GM19452 (cell line): ENCODE measurements around the gene MYADM.
"Not testable (repeated sequence)": the region's sequence is repeated elsewhere in the genome, so short reads cannot be mapped to it uniquely, and the experiment has no call there.

Experiments
- ATAC-seq: cut with Tn5 transposase; IDR thresholded peaks from one replicate; pipeline ENCODE4 v1.9.1; 2021; ENCODE audit not compliant: unreplicated experiment

Gene MYADM

GRCh38 chr19:53868091-53868891 is 608 bp downstream of the MYADM start:
- no peak for ATAC-seq

DNA sequence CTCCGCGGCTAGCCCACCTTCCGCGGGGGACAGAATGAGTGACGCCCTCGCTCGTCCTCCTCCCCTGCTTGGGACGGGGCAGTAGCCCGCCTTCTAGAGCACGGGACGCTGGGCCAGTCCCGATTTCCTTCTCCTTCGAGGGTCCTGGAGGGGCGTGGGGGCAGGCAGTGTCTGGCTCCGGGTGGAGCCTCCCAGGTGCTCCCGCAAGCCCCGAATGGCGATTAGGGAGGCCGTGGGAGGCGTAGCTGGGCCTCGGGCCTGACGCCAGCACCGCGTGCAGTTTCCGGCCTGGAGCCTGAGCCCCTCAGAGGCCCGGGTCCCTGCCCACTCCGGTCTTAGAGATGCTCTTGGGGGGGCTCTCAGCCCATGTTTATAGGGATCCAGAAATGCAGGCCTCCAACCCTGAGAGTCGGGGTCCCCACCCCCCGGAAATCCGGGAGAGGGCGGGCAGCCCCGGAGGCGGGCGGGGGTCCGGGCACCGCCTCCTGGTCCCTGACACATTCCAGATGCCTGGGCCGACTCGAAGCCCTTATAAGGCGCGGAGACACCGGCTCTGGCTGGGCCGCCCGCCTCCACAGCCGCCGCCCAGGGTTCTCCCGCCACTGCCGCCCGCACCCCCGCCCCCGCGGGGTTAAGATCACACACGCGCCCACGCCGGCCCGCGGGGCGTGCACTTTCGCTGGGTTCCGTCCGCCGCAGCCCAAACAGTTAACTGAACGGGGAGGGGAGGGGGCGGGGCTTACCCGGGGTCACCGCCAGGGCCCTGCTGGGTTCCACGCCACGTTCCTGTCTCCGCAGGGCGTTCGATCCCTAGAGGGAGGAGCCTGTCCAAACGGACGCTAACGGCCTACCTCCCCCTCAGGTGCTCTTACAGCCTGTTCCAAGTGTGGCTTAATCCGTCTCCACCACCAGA is 1.5 kb downstream of the MYADM start:
- peak; percentile 41 for ATAC-seq

- not testable (repeated sequence) for ATAC-seq
These were observed 2.3 kb downstream of the MYADM start for GRCh38 chr19:53869805-53870484.

DNA sequence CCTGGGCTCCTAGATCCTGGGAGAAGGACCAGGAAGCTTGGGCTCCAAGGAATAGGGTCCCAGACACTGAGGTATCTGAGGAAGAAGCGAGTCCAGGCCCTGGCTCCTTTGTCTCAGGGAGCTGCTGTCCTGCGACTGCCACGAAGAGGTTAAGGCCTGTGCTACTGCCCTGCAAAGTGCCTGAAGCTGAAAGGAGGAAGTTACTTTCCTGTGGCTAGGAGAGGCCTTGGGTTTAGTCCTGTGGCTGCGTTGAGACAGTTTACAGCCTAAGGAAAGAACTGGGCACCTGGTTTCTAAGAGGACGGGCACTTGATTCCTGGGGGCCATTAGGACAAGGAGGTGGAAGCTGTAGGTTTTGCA is 2.8 kb downstream of the MYADM start:
- no peak for ATAC-seq

GRCh38 chr19:53871454-53871853 is 3.8 kb downstream of the MYADM start:
- no peak for ATAC-seq

GRCh38 chr19:53872762-53873161 is 5.1 kb downstream of the MYADM start:
- ATAC-seq: no peak

- no peak for ATAC-seq
These were observed 6.3 kb downstream of the MYADM start for GRCh38 chr19:53873773-53874605.

- ATAC-seq: no peak
These were observed 6.9 kb downstream of the MYADM start for GRCh38 chr19:53874606-53874990.

- ATAC-seq: no peak
These were observed 8.1 kb downstream of the MYADM start for GRCh38 chr19:53875602-53876325.

DNA sequence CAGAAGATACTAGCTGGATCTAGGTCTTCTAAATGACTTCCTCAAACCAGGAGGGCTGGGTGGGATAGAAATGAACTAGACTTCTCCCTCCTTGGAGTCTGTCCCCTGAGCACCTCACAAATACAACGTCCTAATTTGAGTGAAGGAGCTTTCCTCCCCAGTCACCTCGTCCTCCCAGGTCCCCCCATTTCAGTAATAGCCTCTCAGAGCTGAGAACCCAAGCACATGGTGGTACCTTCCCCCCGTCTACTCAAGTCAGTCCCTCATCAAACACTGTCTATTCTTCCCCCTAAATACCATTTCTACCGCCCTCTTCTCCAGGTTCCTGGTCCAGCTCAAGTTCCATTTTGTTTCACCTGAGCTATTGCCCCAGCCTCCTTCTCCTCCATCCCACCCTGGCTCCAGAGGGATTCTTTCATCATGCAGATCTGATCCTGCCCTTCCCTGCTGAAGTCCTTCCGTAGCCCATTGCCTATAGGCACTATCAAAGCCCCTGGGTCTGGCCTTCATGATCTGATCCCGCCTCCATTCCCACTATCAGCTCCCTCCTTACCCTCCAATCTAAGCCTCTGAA is 9.1 kb downstream of the MYADM start:
- ATAC-seq: no peak

- ATAC-seq: no peak
These were observed 9.7 kb downstream of the MYADM start for GRCh38 chr19:53877361-53877766.

GRCh38 chr19:53878776-53879139 is 11.1 kb downstream of the MYADM start:
- ATAC-seq: no peak

DNA sequence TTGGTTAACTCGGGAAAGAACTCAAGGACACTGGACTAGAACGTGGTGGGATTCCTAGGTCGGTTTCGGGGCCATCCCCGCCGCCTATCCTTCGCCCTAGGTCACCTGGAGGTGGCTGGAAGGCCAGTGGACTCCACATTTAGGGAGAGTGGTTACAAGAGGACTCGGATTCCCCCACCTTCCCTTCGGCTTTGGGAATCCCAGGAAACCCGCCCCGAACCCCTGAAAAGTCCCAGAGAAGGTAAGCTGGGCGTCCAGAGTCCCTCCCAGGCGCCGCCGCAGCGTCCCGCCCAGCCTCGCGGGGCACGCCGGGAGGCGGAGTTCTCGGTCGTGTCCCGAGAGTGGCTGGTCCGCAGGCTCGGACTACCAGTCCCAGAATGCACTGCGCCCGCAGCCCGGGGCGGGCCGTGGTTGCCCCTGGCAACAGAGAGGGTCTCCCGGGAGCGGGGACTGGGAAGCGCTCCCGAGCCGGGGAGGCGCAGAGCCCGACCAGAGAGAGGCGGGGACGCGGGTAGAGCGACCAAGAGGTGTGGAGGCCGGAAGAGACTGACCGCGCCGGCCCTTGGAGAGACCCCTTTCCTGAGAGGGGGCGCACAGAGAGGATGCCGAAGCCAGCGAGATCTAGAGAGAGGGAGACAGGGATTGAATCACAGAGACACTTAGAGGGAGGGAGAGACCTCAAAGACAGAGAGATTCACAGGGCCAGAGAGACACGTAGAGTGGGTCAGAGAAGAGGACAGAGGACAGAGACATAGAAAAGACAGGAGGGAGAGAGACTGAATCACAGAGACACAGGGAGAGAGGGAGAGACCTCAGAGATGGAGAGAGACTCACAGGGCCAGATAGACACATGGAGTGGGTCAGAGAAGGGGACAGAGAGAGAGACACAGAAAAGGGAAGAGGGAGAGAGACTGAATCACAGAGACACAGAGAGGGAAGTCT is 11.7 kb downstream of the MYADM start:
- peak; percentile 91 for ATAC-seq

- no peak for ATAC-seq
These were observed 13.2 kb downstream of the MYADM start for GRCh38 chr19:53880711-53881481.

DNA sequence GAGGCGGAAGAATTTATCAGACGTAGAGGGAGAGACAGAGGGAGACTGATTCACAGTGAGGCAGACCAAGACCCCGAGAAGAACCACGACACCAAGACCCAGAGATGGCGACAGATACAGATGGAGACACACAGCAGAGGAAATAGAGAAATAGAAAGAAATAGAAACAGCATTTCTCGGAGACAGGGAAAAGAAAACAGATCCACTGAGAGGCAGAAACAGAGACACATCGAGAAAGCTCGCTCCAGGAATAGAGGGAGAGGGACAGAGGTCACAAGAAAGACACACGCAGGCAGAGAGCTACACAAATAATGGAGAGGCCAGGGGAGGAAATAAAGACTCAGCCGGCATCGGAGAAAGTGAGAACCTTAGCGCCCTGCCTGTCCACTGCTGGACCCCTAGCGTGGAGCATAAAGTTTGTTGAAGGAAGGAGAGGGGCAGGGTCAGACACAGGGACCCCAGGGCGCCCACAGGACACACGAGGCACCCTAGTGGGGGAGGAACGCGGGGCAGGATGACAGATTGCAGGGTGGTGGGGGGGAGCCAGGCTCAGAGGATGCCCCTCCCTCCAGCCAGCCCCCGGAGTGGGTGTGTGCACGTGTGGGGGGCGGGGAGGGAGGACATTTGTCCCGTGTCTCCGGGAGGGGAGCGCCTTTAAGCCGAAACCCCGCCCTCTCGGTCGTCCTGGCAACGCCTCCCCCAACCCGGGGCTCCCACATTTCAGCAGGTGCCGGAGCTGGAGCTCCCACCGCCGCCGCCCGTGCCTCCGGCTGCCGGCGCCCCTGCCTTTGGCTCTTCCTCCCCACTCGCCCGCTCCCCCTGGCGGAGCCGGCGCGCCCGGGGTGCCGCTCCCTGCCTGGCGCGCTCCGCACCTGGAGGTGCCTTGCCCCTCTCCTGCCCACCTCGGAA is 14.1 kb downstream of the MYADM start, which contains the start of gene PRKCG:
TSS of gene PRKCG (plus strand) at position 716 of the 909 bp plus-strand sequence. CDS start 298 bp downstream, outside the sequence.
- no peak for ATAC-seq

DNA sequence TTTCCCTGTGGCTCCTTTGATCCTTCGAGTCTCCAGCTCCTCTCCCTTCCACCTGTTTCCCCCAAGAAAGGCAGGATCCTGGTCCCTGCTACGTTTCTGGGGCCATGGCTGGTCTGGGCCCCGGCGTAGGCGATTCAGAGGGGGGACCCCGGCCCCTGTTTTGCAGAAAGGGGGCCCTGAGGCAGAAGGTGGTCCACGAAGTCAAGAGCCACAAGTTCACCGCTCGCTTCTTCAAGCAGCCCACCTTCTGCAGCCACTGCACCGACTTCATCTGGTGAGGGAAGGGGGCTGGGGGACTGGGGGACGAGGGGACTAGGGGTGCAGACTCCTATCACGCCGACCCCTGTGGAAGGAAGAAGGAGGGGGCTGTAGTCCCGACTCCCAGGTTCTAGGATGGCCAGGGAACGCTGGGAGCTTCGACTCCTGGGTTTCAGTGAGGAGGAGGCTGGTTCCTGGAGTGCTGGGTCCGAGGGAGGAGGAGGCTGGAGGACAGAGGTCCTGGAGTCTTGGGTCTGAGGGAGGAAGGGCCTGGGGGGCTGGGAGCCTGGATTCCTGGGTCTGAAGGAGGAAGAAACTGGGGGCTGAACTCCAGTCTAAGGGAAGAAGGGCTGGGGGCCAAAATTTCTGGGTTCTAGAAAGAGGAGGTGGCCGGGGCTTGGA is 14.8 kb downstream of the MYADM start:
- no peak for ATAC-seq
